Erythroblast (primary cell): Measurements from ENCODE around the gene PPP4R1.

ENCODE experiments used
- GATA1 ChIP-seq: IDR thresholded peaks from 2 replicates; pipeline ENCODE4 v1.6.1; 2011; ENCODE audit warnings: low read depth, mild to moderate bottlenecking, control low read depth, low read length, moderate library complexity
- POLR2A ChIP-seq: IDR thresholded peaks from 2 replicates; pipeline ENCODE4 v1.6.1; 2011; ENCODE audit warnings: mild to moderate bottlenecking, low read length

DNA sequence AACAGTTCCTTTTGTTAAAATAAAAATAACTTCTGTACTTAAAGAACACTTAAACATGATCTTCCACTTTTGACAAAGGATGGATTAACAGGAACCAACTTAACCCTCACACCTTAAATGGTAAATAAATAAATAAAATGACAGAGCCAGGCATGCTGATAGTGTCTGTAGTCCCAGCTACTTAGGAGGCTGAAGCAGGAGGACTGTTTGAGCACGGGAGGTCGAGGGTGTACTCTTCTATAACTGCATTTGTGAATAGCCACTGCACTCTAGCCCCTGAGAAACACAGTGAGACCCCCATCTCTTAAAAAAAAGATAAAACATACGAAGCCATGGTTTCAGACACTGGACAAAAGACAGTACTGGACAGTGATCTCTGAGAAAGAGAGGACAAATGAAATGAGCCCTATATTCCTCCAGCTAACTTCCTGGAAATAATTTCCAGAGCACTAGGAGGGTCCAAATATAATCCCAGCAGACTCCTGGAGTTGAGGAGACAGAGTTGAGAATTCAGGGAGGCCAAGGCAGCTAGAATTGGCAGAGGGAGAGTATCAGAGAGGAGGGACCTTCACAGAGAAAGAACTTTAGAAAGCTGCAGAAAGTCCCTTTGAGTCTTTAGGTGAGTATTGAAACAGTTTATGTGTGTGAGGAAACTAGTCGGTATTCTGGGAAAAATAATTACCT, 17.4 kb downstream of the PPP4R1 start:
- no peak for TF ChIP-seq POLR2A
- TF ChIP-seq GATA1: no peak
